Right atrium auricular region (tissue), 2 donors: Measurements from ENCODE around the gene CBY2. TPM values are rescaled to one million over a fixed set of nuclear protein-coding genes. Genes with fewer than 3 reads are reported as not detected.
"Not testable (repeated sequence)": the region's sequence is repeated elsewhere in the genome, so short reads cannot be mapped to it uniquely, and the experiment has no call there.

Source experiments
- DNase-seq: peaks from one replicate; pipeline ENCODE4 v3.0.0-alpha.2; 2019; ENCODE audit warnings: low spot score
- H3K27ac ChIP-seq, 2 donors: fragments of 200-600 bp; sonication (generic); 1 replicate in 1 of 2; 2 replicates in 1 of 2; pipeline ENCODE4 v1.5.1; 2016 to 2019
- H3K27me3 ChIP-seq, 2 donors: fragments of 200-600 bp; sonication (generic); one replicate each; pipeline versions ENCODE4 v1.5.1 to v1.6.0; 2017 to 2019
- H3K36me3 ChIP-seq: fragments of 200-600 bp; sonication (generic); one replicate; pipeline ENCODE4 v1.5.1; 2016
- H3K4me1 ChIP-seq, 2 donors: fragments of 200-600 bp; sonication (generic); one replicate each; pipeline versions ENCODE4 v1.5.1 to v1.6.0; 2017 to 2019
- H3K4me3 ChIP-seq, 2 donors: fragments of 200-600 bp; sonication (generic); 1 replicate in 1 of 2; 2 replicates in 1 of 2; pipeline ENCODE4 v1.5.1; 2017 to 2019; ENCODE audit warnings: mild to moderate bottlenecking in 1 of 2, moderate library complexity in 1 of 2
- H3K9me3 ChIP-seq, 2 donors: fragments of 200-600 bp; sonication (generic); one replicate each; pipeline ENCODE4 v1.5.1; 2019
- total RNA-seq, 2 donors: library from RNA; depleted of rRNA; stranded (reverse); fragments of >200 nt; gene quantifications; one replicate each; pipeline ENCODE4 v1.1.0, GENCODE V29; 2016
- TF ChIP-seq, protein P1 (sequence below), 2 donors: fragments of 200-600 bp; sonication (generic); IDR thresholded peaks; one replicate each; pipeline ENCODE4 v1.5.1; 2019; ENCODE audit warnings: antibody characterized with exemption in 2 of 2

The CBY2 gene, protein sequence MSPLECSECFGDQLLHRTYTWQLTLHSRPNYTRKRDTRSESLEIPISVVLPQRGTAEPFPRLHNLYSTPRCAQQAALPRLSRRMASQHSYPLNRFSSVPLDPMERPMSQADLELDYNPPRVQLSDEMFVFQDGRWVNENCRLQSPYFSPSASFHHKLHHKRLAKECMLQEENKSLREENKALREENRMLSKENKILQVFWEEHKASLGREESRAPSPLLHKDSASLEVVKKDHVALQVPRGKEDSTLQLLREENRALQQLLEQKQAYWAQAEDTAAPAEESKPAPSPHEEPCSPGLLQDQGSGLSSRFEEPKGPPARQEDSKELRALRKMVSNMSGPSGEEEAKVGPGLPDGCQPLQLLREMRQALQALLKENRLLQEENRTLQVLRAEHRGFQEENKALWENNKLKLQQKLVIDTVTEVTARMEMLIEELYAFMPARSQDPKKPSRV
- total RNA-seq = not detected

DNA sequence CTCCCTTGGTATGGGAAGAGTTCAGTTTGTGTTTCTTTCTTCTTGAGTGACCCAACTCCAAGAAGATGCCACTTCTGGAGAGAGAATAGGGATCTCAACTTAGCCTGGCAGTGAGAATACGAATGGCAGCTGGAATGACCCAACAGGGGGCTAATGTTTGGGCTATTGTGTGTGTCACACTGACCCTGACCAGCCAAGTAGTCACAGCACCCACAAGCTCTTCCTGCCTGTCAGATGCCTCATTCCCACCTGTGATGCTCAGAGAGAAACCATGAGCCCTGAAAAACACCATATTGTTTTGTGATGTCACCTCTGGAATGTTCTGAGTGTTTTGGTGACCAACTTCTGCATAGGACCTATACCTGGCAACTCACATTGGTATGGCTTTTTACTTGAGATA lies at the start of gene CBY2:
TSS of gene CBY2 (plus strand) at position 233 of the 400 bp plus-strand sequence. CDS start at position 304, 71 bp downstream.
- DNase-seq = peak; percentile 16

DNA sequence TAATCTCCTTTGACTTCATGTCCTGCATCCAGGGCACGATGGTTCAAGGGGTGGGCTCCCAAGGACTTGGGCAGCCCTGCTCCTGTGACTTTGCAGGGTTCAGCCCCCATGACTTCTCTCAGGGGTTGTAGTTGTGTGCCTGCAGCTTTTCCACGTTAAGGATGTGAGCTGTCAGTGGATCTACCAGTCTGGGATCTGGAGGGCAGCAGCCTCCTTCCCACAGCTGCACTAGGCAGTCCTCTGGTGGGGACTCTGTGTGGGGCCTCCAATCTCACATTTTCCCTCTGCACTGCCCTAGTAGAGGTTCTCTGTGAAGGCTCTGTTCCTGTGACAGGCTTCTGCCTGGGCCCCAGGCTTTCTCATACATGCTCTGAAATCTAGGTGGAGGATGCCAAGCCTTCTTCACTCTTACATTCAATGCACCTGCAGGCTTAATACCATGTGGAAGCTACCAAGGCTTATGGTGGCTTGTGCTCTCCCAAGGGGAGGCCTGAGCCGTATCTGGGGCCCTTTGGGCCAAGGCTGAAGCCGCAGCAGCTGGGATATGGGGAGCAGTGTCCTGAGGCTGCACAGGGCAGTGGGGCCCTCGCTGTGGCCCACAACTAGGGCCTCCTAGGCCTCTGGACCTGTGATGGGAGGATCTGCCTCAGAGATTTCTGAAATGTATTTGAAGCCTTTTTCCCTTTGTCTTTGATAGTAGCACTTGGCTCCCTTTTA lies 47.3 kb upstream of the CBY2 start:
- TF ChIP-seq, protein P1, sequence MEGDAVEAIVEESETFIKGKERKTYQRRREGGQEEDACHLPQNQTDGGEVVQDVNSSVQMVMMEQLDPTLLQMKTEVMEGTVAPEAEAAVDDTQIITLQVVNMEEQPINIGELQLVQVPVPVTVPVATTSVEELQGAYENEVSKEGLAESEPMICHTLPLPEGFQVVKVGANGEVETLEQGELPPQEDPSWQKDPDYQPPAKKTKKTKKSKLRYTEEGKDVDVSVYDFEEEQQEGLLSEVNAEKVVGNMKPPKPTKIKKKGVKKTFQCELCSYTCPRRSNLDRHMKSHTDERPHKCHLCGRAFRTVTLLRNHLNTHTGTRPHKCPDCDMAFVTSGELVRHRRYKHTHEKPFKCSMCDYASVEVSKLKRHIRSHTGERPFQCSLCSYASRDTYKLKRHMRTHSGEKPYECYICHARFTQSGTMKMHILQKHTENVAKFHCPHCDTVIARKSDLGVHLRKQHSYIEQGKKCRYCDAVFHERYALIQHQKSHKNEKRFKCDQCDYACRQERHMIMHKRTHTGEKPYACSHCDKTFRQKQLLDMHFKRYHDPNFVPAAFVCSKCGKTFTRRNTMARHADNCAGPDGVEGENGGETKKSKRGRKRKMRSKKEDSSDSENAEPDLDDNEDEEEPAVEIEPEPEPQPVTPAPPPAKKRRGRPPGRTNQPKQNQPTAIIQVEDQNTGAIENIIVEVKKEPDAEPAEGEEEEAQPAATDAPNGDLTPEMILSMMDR (IDR thresholded peaks at IDR 0.05) = no peak
- no peaks in the 10 kb centered on the region for H3K9me3 ChIP-seq
- no peak overlapping the region for H3K27ac ChIP-seq
- no peaks in the 10 kb centered on the region for H3K27me3 ChIP-seq
- H3K36me3 ChIP-seq = no peaks in the 10 kb centered on the region
- H3K4me1 ChIP-seq = no peaks in the 10 kb centered on the region
- DNase-seq = no peak
- no peak overlapping the region for H3K4me3 ChIP-seq

More for the DNA sequence above, at the start of gene CBY2:
- no peak within 1 kb of the TSS for H3K4me3 ChIP-seq
- no peaks in the 10 kb centered on the region for H3K27me3 ChIP-seq
- no peak within 1 kb of the TSS for H3K27ac ChIP-seq
- H3K9me3 ChIP-seq = no peaks in the 10 kb centered on the region
- H3K4me1 ChIP-seq = no peaks in the 10 kb centered on the region
- TF ChIP-seq, protein P1 (IDR thresholded peaks at IDR 0.05) = no peak
- H3K36me3 ChIP-seq = no peaks in the 10 kb centered on the region

DNA sequence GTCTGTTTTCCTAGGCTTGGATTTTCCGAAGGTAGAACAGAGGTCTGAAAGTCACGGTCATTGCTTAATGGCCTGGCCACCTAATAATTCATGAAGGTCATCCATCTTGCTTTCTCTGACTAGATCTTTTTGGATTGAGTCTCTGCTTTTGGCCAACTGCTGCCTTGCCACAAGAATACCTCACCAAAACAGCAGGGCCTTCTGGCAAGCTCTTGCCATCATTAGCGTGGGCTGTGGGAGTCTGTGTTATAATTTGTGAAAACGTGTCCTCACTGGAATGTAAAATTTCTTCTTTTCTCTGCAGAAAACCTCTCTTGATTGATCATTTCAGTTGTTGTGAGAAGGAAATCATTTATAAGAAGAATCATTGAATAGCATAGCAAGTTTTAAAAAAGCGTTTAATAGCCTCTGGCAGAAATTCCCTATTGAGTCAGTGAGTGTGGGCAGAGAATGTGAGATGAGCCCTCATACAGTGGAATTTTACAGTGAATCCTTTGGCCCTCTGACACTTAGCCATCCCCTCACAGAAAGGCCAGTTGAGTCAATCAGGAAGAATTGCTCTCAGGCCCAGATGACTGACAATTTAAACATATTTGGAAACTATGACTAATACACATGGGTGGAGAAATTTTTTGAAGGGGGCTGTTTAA lies 43.4 kb upstream of the CBY2 start:
- no peak overlapping the region for H3K27ac ChIP-seq
- H3K36me3 ChIP-seq = no peaks in the 10 kb centered on the region
- H3K4me3 ChIP-seq = no peak overlapping the region
- TF ChIP-seq, protein P1 (IDR thresholded peaks at IDR 0.05) = no peak
- DNase-seq = no peak
- H3K27me3 ChIP-seq = no peaks in the 10 kb centered on the region
- no peaks in the 10 kb centered on the region for H3K9me3 ChIP-seq
- H3K4me1 ChIP-seq = no peaks in the 10 kb centered on the region

DNA sequence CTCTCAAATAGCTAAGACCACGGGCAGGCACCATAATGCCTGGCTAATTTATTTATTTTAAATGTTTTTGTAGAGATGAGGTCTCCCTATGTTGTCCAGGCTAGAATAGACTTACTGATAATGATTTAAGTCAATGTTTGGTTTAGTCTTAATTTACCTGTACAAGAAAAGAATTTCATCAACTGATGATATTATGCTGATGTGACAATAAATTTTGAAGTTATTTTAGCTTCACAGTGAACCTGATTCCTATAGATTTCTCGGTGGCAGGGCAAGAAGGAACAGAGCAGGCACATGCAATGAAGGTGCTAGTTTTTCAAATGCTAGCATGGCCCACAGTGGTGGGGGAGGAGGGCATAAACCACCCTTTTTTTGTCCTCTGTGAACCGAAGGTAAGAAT lies 42.6 kb upstream of the CBY2 start:
- no peaks in the 10 kb centered on the region for H3K27me3 ChIP-seq
- TF ChIP-seq, protein P1 (IDR thresholded peaks at IDR 0.05) = no peak
- no peak overlapping the region for H3K27ac ChIP-seq
- no peaks in the 10 kb centered on the region for H3K36me3 ChIP-seq
- no peaks in the 10 kb centered on the region for H3K9me3 ChIP-seq
- no peak for DNase-seq
- H3K4me1 ChIP-seq = no peaks in the 10 kb centered on the region
- no peak overlapping the region for H3K4me3 ChIP-seq

DNA sequence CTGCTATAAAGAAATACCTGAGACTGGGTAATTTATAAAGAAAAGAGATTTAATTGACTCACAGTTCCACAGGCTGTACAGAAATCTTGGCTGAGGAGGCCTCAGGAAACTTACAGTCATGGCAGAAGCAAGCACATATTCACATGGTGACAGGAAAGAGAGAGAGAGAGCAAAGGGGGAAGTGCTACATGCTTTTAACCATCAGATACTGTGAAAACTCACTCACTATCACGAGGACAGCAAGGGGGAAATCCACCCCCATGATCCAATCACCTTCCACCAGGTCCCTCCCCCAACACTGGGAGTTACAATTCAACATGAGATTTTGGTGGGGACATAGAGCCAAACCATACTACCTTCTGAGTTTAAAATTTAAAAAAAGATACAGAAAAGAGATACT lies 41.7 kb upstream of the CBY2 start:
- DNase-seq, H3K4me3 ChIP-seq, H3K27ac ChIP-seq: not testable (repeated sequence)

DNA sequence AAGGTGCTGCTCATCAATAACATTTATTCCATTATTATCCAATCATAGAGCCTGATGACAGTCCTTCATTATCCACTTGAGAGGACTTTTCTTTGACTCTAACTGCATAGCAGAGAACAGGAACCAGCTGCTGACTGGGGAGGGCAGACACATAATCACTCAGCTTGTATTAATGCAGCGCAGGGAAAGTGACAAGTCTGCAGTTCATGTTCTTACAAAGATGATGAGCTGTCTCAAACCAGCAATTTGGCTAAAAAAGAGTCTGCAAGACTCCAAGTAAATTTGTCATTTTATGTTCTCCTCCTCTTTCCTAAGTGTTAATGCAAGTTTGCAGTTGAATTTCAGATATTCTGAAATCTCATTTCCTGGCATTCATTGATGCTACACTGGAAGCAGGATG lies 40.0 kb upstream of the CBY2 start:
- Histone ChIP-seq H3K27ac (no peak overlapping the region), H3K27me3 (no peaks in the 10 kb centered on the region), H3K4me3 (no peak overlapping the region), H3K9me3 (no peaks in the 10 kb centered on the region), H3K4me1 (no peaks in the 10 kb centered on the region), H3K36me3 (no peaks in the 10 kb centered on the region)
- no peak for DNase-seq
- TF ChIP-seq, protein P1 (IDR thresholded peaks at IDR 0.05) = no peak

More for the DNA sequence above, 41.7 kb upstream of the CBY2 start:
- H3K27me3 ChIP-seq, H3K4me1 ChIP-seq, H3K9me3 ChIP-seq, H3K36me3 ChIP-seq: not testable (repeated sequence)

DNA sequence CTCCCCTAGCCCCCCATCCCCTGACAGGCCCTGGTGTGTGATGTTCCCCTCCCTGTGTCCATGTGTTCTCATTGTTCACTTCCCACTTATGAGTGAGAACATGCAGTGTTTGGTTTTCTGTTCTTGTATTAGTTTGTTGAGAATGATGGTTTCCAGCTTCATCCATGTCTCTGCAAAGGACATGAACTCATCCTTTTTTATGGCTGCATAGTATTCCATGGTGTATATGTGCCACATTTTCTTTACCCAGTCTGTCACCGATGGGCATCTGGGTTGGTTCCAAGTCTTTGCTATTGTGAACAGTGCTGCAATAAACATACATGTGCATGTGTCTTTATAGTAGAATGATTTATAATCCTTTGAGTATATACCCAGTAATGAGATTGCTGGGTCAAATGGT lies 39.2 kb upstream of the CBY2 start:
- not testable (repeated sequence) for H3K27me3 ChIP-seq, H3K4me1 ChIP-seq, H3K4me3 ChIP-seq, H3K36me3 ChIP-seq, H3K9me3 ChIP-seq, DNase-seq, H3K27ac ChIP-seq

DNA sequence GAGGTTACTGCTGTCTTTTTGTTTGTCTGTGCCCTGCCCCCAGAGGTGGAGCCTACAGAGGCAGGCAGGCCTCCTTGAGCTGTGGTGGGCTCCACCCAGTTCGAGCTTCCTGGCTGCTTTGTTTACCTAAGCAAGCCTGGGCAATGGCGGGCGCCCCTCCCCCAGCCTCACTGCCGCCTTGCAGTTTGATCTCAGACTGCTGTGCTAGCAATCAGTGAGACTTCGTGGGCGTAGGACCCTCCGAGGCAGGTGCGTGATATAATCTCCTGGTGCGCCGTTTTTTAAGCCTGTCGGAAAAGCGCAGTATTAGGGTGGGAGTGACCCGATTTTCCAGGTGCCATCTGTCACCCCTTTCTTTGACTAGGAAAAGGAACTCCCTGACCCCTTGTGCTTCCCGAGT lies 32.5 kb upstream of the CBY2 start:
- DNase-seq, H3K27ac ChIP-seq, H3K36me3 ChIP-seq, H3K4me1 ChIP-seq, H3K27me3 ChIP-seq, H3K4me3 ChIP-seq, H3K9me3 ChIP-seq: not testable (repeated sequence)
